Panc1 (cell line): ENCODE results near the gene LRRC27.

Source experiments
- CTCF ChIP-seq: fragments of 450-650 bp; IDR thresholded peaks from 2 replicates; pipeline ENCODE4 v1.5.1; 2017; ENCODE audit warnings: mild to moderate bottlenecking
- POLR2AphosphoS5 ChIP-seq: IDR thresholded peaks from 2 replicates; pipeline ENCODE4 v1.6.1; 2012; ENCODE audit warnings: mild to moderate bottlenecking, low read depth, low read length, moderate library complexity
- REST ChIP-seq, 2 experiments: IDR thresholded peaks; 2 replicates each; pipeline ENCODE4 v1.6.1; 2011 to 2012; ENCODE audit warnings: low read depth in 2 of 2, control low read depth in 1 of 2, low read length in 1 of 2, mild to moderate bottlenecking in 1 of 2, moderate library complexity in 1 of 2; ENCODE audit not compliant: insufficient read depth in 1 of 2

GRCh38 chr10:132420981-132421846, 89.2 kb downstream of the LRRC27 start:
- no peak for TF ChIP-seq CTCF
- no peak; the same call in 1 of the 2 replicates for TF ChIP-seq POLR2AphosphoS5
- TF ChIP-seq REST (IDR thresholded peaks at IDR 0.05; ENCODE audit: insufficient read depth in 1 of 2, low read depth in 2 of 2, low read length in 1 of 2), result no peak
